D341Med (cell line): ENCODE data around the gene C1QTNF9.
"Not testable (repeated sequence)": the region's sequence is repeated elsewhere in the genome, so short reads cannot be mapped to it uniquely, and the experiment has no call there.

Experiments
- DNase-seq: peaks from one replicate; pipeline ENCODE4 v3.0.0; 2012; ENCODE audit warnings: low spot score

The C1QTNF9 gene

GRCh38 chr13:24361852-24362366, 52.5 kb downstream of the C1QTNF9 start:
- no peak for DNase-seq

- DNase-seq = no peak
Observed at GRCh38 chr13:24362435-24362952, 53.1 kb downstream of the C1QTNF9 start.

- no peak for DNase-seq
Observed at GRCh38 chr13:24365191-24365590, 55.8 kb downstream of the C1QTNF9 start.

- not testable (repeated sequence) for DNase-seq
Observed at GRCh38 chr13:24366315-24366714, 56.9 kb downstream of the C1QTNF9 start.

GRCh38 chr13:24371273-24371672, 61.9 kb downstream of the C1QTNF9 start:
- DNase-seq = not testable (repeated sequence)
